ENCODE results near the gene HK3. TPM values are rescaled to one million over a fixed set of nuclear protein-coding genes. Genes with fewer than 3 reads are reported as not detected.

Gene HK3
- polyA plus RNA-seq, 4 donors, result 0.69 to 1.0 (median 0.84) TPM

DNA sequence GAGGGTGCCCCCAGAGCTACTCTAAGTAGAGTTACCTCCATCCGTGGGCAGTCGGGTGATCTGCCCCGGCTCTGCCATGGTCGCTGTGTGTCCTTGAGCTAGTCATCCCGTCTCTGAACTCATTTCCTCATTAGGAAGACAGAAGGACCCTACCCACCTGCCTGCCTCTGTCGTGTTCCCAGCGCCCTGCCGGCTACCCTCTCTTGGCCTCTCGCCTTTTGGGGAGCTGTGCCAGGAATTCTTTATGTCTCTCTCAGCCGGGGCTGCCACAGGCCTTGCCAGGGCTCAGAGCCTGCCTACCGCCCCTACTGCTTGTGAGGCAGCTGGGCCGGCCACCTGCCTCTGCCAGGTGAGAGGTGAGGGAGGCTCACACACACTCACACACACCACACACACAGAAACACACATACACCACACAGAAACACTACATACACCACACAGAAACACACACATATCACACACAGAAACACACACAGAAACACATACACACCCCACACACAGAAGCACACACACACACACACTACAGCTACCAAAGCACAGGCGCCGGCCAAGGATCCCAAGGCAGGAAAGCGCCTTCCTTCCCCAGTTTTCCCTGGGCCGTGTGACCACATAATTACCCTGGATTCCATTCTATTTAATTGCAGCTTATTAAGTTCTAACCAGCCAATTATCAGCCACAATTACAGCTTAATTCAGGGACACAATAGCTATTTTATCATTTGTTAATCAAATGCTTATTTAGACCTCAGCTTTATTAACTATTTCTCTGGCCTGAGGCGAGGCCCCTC is 47.1 kb downstream of the HK3 start:
- no peak for DNase-seq (ENCODE audit: low read depth in 4 of 4, low spot score in 3 of 4)

DNA sequence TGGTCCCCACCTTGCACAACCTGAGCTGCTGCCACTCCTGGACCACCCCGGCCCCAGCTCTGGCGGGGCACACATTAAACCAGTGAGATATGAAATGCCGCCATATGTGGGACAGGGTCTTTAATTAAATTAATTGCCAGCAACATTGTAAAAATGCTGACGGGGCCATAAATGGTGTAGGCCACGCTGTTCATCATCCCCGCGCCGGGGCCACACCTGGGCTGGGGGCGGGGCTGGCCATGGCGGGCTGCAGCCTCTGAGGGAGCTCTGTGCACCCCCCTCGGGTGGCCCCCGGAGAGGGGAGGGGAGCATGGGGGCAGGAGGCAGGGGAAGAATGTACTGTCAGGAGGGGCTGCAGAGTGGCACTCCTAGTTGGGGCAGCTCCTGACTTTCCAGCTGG is 47.8 kb downstream of the HK3 start:
- no peak for DNase-seq (ENCODE audit: low read depth in 4 of 4, low spot score in 3 of 4)

GRCh38 chr5:176850371-176851245 is 48.5 kb downstream of the HK3 start:
- DNase-seq (ENCODE audit: low read depth in 4 of 4, low spot score in 3 of 4), result no peak

DNA sequence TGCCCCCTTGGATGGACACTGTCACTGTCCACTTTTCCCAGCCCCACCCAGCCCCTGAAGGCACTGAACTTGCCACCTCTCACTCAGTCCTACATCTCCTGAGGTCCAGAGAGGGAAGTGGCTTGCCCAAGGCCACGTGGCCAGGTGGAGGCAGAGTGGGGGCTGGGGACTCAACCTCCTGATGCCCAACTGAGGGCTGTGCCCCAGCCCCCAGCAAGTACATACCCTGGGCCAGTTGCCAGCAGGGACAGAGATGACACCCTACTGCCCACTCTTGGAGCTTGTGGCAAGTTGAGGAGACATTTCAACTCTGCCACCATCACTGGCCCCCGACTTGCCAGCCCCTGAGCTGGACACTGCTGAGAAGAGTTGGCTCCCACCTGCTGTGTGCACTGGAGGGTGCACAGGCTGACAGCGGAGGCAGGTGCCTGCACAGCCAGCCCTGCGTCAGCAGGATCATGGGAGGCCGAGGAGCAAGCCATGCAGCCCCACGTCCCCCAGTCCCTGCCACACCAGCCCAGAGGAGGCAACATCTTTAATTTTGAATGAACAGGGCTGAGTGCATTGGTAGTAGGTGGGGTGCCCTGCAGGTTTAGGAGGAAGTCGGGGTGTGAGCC is 49.4 kb downstream of the HK3 start:
- no peak for DNase-seq (ENCODE audit: low read depth in 4 of 4, low spot score in 3 of 4)

- no peak for DNase-seq (ENCODE audit: low read depth in 4 of 4, low spot score in 3 of 4)
Measured at GRCh38 chr5:176848651-176849050, 50.5 kb downstream of the HK3 start.

GRCh38 chr5:176847726-176848290 is 51.3 kb downstream of the HK3 start:
- no peak for DNase-seq (ENCODE audit: low read depth in 4 of 4, low spot score in 3 of 4)

- DNase-seq (ENCODE audit: low read depth in 4 of 4, low spot score in 3 of 4), result no peak
Measured at GRCh38 chr5:176847148-176847547, 52.0 kb downstream of the HK3 start.

- DNase-seq (ENCODE audit: low read depth in 4 of 4, low spot score in 3 of 4), result no peak
Measured at GRCh38 chr5:176846335-176847140, 52.6 kb downstream of the HK3 start.

GRCh38 chr5:176845392-176845713 is 53.8 kb downstream of the HK3 start:
- no peak for DNase-seq (ENCODE audit: low read depth in 4 of 4, low spot score in 3 of 4)

DNA sequence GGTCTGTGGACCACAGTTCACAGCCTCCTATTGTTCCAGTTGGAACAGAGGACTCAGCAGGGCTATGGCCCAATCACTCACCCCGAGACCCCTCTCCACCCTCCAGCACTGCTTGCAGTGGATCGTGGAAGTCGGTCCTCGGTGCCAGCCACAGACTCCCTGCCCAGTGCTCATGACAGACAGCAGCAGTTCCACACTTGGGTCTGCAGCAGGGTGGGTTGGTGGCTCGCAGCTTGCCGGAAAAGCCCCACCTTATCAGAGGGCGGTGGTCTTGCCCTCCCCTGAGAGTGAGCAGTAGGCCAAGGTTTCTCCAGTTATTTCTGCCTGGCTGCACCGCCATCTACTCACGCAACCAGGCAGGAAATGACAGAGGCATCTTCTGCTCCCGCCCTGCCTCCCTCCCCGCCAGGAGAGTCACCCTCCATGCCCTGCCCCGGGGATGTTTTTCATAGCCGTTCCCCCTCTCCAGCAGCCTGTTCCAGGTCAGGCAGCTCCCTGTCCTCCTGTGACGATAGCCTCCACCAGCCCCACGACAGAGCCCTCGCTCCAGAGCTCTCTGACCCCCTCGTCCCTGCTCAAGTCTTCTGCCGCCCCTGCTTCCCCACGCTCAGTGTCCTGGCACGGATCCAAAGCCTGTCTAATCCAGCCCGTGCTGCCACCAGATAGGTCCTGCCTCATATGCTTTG is 54.3 kb downstream of the HK3 start:
- no peak for DNase-seq (ENCODE audit: low read depth in 4 of 4, low spot score in 3 of 4)

- no peak for DNase-seq (ENCODE audit: low read depth in 4 of 4, low spot score in 3 of 4)
Measured at GRCh38 chr5:176844281-176844680, 54.9 kb downstream of the HK3 start.

GRCh38 chr5:176843673-176844072 is 55.5 kb downstream of the HK3 start:
- no peak for DNase-seq (ENCODE audit: low read depth in 4 of 4, low spot score in 3 of 4)

DNA sequence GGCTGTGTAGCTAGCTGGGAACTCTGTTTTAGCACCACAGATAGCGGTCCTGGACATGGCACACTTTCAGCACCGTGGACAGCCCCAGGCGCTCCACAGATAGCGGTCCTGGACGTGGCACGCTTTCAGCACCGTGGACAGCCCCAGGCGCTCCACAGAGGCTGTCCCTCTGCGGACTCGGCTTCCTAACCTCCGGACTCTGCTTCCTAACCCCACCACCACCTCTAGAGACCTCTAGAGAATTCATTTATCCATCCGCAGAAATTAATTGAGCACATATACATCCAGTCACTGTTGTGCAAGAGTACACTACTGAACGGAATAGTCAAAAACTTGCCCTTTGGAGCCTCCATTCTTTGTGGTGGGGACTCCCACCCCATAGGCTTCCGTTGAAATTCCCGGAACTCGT is 61.4 kb downstream of the HK3 start:
- DNase-seq (ENCODE audit: low read depth in 4 of 4, low spot score in 3 of 4), result peak; percentile 75 to 92 (median 87)

DNA sequence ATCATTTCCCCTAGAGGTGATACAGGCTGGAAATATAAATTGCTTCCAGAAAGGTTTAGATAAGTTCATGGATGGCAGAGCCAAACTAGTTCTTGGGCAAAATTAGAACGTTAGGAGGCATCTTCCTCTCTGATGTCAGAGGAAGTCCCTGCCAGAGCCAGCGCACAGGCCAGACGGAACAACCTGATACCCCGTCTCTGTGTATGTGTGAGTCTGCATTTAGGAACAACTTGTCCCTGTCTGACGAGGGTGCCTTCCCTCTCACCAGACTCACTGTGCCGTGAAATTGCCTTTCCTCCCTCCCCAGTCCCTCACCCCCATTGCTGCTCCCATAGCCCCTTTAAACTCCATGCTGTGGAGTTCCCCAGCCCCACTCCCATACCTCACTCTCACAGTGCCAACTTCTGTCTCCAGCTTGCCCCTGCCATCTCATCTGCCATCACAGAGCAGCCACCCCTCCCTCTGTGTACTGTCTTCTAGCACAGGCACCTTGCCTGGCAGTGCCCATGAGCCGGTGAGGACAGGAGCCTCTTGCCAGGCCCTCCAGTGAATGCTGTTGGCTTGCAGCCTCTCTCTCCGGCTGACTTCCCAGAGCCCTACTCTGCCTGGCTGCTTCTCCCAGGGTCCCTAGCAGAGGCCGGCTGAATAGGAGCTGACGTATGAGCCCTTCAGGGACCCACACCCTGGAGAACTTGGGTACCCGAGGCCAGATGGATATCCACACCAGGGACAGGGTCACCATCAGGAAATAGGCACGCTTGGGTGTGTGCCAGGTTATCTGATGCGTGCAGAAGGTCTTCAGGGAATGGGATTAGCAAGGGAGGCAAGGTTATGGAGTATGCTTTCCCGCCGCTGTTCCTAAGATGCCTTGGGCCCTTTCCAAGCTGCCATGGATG is 62.1 kb downstream of the HK3 start:
- no peak for DNase-seq (ENCODE audit: low read depth in 4 of 4, low spot score in 3 of 4)

DNA sequence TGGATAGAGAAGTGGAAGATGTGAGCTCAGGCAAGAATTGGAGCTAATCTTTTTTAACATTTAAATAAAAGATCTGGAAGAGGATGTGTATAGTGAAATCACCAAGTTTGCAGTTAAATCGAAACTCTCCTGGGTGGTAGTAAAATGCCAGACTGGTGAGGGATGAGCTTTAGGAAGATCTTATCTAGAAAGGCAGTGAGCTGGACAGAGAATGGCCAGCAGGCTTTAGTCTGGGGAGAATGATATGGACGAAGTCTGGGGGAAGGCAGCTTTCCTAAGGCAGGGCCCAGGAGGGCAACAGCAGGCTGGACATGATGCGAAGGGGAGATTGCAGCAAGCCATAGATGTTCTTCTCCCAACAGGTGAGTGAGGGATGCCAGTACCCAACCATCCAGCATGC is 63.2 kb downstream of the HK3 start:
- DNase-seq (ENCODE audit: low read depth in 4 of 4, low spot score in 3 of 4), result no peak

- no peak for DNase-seq (ENCODE audit: low read depth in 4 of 4, low spot score in 3 of 4)
Measured at GRCh38 chr5:176833286-176833685, 65.9 kb downstream of the HK3 start.

DNA sequence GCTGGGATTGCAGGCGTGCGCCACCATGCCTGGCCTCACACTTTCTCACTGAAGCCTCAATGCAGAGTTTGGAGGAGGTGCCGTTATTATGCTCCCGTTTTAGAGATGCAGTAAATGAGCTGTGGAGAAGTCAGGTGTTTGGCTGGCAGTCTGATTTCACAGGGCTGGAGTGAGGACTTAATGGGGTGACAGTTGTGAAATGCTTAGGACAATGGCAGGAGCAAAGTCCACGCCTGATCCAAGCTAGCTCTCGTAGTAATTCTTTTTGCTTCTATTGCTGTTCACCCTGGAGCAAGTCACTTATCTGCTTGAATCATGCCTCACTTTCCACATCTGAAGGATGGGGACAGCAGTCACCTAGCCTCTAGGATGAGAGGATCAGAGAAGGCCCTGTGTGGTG is 67.0 kb downstream of the HK3 start:
- no peak for DNase-seq (ENCODE audit: low read depth in 4 of 4, low spot score in 3 of 4)

DNA sequence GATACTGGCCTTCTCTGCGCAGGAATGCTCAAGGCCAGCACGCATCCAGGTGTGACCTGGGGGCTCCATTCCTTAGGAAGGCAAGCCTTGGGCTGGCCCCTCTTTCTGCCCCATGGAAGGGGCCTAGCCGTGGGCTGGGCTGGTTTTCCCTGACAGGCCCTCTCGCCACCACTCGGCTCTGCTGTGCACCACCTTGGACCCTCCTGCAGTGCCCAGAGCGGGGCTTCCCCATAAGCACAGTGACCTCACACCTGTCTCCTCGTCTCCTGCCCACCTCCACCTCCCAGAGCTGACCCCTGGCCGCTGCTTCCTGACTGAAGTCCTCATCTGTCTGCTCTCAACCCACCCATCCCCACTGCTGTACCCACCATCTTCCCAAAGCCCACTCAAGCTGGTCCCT is 67.7 kb downstream of the HK3 start:
- no peak for DNase-seq (ENCODE audit: low read depth in 4 of 4, low spot score in 3 of 4)

- no peak for DNase-seq (ENCODE audit: low read depth in 4 of 4, low spot score in 3 of 4)
Measured at GRCh38 chr5:176830995-176831423, 68.1 kb downstream of the HK3 start.

Data from left renal pelvis (tissue), 4 donors.